MG63 (cell line): Measurements from ENCODE around the gene PAPPA. TPM values are rescaled to one million over a fixed set of nuclear protein-coding genes. Genes with fewer than 3 reads are reported as not detected.

Source experiments
- DNase-seq: peaks from one replicate; pipeline ENCODE4 v3.0.0-alpha.2; 2020
- H3K27me3 ChIP-seq: fragments of 250-450 bp; sonication (Bioruptor Pico); 2 replicates; pipeline ENCODE4 v1.5.1; 2020; ENCODE audit warnings: mild to moderate bottlenecking, moderate library complexity
- H3K36me3 ChIP-seq: fragments of 250-450 bp; sonication (Bioruptor Pico); 2 replicates; pipeline ENCODE4 v1.5.1; 2020; ENCODE audit warnings: mild to moderate bottlenecking, moderate library complexity
- H3K4me3 ChIP-seq: fragments of 250-450 bp; sonication (Bioruptor Pico); 2 replicates; pipeline ENCODE4 v1.5.1; 2020; ENCODE audit warnings: mild to moderate bottlenecking, moderate library complexity
- H3K9me3 ChIP-seq: fragments of 250-450 bp; sonication (Bioruptor Pico); 2 replicates; pipeline ENCODE4 v1.5.1; 2020; ENCODE audit warnings: mild to moderate bottlenecking, moderate library complexity
- total RNA-seq: library from RNA; depleted of rRNA; stranded (reverse); fragments of >200 nt; shearing (Covaris generic); gene quantifications from 2 replicates; pipeline ENCODE4 v1.2.3, GENCODE V29; 2014; ENCODE audit warnings: low replicate concordance

Gene PAPPA
- total RNA-seq, 1 experiment from 2014 or later, result 0.10 TPM

GRCh38 chr9:116382053-116382452 lies 228.5 kb downstream of the PAPPA start:
- Histone ChIP-seq H3K4me3 (no peak overlapping the region), H3K36me3 (no peaks in the 10 kb centered on the region), H3K27me3 (no peaks in the 10 kb centered on the region), H3K9me3 (no peaks in the 10 kb centered on the region)
- no peak for DNase-seq

- DNase-seq, result no peak
- Histone ChIP-seq H3K4me3 (no peak overlapping the region), H3K27me3 (no peaks in the 10 kb centered on the region), H3K9me3 (no peaks in the 10 kb centered on the region), H3K36me3 (no peaks in the 10 kb centered on the region)
Measured at GRCh38 chr9:116383133-116383532, 229.5 kb downstream of the PAPPA start.

- Histone ChIP-seq H3K4me3 (no peak overlapping the region), H3K9me3 (no peaks in the 10 kb centered on the region), H3K27me3 (no peaks in the 10 kb centered on the region), H3K36me3 (no peaks in the 10 kb centered on the region)
- DNase-seq, result no peak
Measured at GRCh38 chr9:116383936-116384335, 230.3 kb downstream of the PAPPA start.

- Histone ChIP-seq H3K4me3 (no peak overlapping the region), H3K27me3 (no peaks in the 10 kb centered on the region), H3K36me3 (no peaks in the 10 kb centered on the region), H3K9me3 (no peaks in the 10 kb centered on the region)
- no peak for DNase-seq
Measured at GRCh38 chr9:116387934-116388698, 234.5 kb downstream of the PAPPA start.

GRCh38 chr9:116389541-116390302 lies 236.1 kb downstream of the PAPPA start:
- H3K36me3 ChIP-seq, result no peaks in the 10 kb centered on the region
- H3K9me3 ChIP-seq, result no peaks in the 10 kb centered on the region
- no peak for DNase-seq
- no peak overlapping the region for H3K4me3 ChIP-seq
- H3K27me3 ChIP-seq, result no peaks in the 10 kb centered on the region

GRCh38 chr9:116390303-116391228 lies 237.0 kb downstream of the PAPPA start:
- no peaks in the 10 kb centered on the region for H3K27me3 ChIP-seq
- H3K9me3 ChIP-seq, result no peaks in the 10 kb centered on the region
- H3K36me3 ChIP-seq, result no peaks in the 10 kb centered on the region
- no peak for DNase-seq
- H3K4me3 ChIP-seq, result no peak overlapping the region

- Histone ChIP-seq H3K36me3 (no peaks in the 10 kb centered on the region), H3K9me3 (no peaks in the 10 kb centered on the region), H3K27me3 (no peaks in the 10 kb centered on the region), H3K4me3 (no peak overlapping the region)
- peak; percentile 74 for DNase-seq
Measured at GRCh38 chr9:116391306-116391900, 237.8 kb downstream of the PAPPA start.

- no peaks in the 10 kb centered on the region for H3K27me3 ChIP-seq
- DNase-seq, result no peak
- no peaks in the 10 kb centered on the region for H3K9me3 ChIP-seq
- H3K4me3 ChIP-seq, result no peak overlapping the region
- H3K36me3 ChIP-seq, result no peaks in the 10 kb centered on the region
Measured at GRCh38 chr9:116393198-116393597, 239.6 kb downstream of the PAPPA start.

- H3K4me3 ChIP-seq, result no peak overlapping the region
- no peaks in the 10 kb centered on the region for H3K27me3 ChIP-seq
- no peaks in the 10 kb centered on the region for H3K9me3 ChIP-seq
- H3K36me3 ChIP-seq, result no peaks in the 10 kb centered on the region
- no peak for DNase-seq
Measured at GRCh38 chr9:116394070-116394469, 240.5 kb downstream of the PAPPA start.

- H3K9me3 ChIP-seq, result no peaks in the 10 kb centered on the region
- no peak for DNase-seq
- H3K27me3 ChIP-seq, result no peaks in the 10 kb centered on the region
- H3K4me3 ChIP-seq, result no peak overlapping the region
- H3K36me3 ChIP-seq, result no peaks in the 10 kb centered on the region
Measured at GRCh38 chr9:116394894-116395698, 241.5 kb downstream of the PAPPA start.

GRCh38 chr9:116395699-116396037 lies 242.1 kb downstream of the PAPPA start:
- Histone ChIP-seq H3K36me3 (no peaks in the 10 kb centered on the region), H3K9me3 (no peaks in the 10 kb centered on the region), H3K27me3 (no peaks in the 10 kb centered on the region), H3K4me3 (no peak overlapping the region)
- DNase-seq, result no peak

GRCh38 chr9:116403171-116403570 lies 249.6 kb downstream of the PAPPA start:
- Histone ChIP-seq H3K9me3 (no peaks in the 10 kb centered on the region), H3K27me3 (no peaks in the 10 kb centered on the region; the same call in 1 of the 2 replicates), H3K36me3 (no peaks in the 10 kb centered on the region), H3K4me3 (no peak overlapping the region)
- no peak for DNase-seq

GRCh38 chr9:116404228-116404627 lies 250.6 kb downstream of the PAPPA start:
- no peaks in the 10 kb centered on the region for H3K9me3 ChIP-seq
- DNase-seq, result no peak
- no peaks in the 10 kb centered on the region; the same call in 1 of the 2 replicates for H3K27me3 ChIP-seq
- H3K36me3 ChIP-seq, result no peaks in the 10 kb centered on the region
- H3K4me3 ChIP-seq, result no peak overlapping the region

GRCh38 chr9:116405321-116405720 lies 251.7 kb downstream of the PAPPA start:
- H3K9me3 ChIP-seq, result no peaks in the 10 kb centered on the region
- DNase-seq, result no peak
- H3K4me3 ChIP-seq, result no peak overlapping the region
- H3K27me3 ChIP-seq, result no peaks in the 10 kb centered on the region; the same call in 1 of the 2 replicates
- H3K36me3 ChIP-seq, result no peaks in the 10 kb centered on the region

- Histone ChIP-seq H3K36me3 (no peaks in the 10 kb centered on the region), H3K4me3 (no peak overlapping the region), H3K9me3 (no peaks in the 10 kb centered on the region), H3K27me3 (no peaks in the 10 kb centered on the region; the same call in 1 of the 2 replicates)
- DNase-seq, result no peak
Measured at GRCh38 chr9:116406469-116406868, 252.9 kb downstream of the PAPPA start.

- DNase-seq, result no peak
- no peak overlapping the region for H3K4me3 ChIP-seq
- no peaks in the 10 kb centered on the region for H3K36me3 ChIP-seq
- no peaks in the 10 kb centered on the region; the same call in 1 of the 2 replicates for H3K27me3 ChIP-seq
- no peaks in the 10 kb centered on the region for H3K9me3 ChIP-seq
Measured at GRCh38 chr9:116409129-116409528, 255.5 kb downstream of the PAPPA start.
